NCI-H2171 treated with DMSO at 0.1 percent for 48 hours (cell line): ENCODE data around the gene DNAJB2.
"Not testable (repeated sequence)": the region's sequence is repeated elsewhere in the genome, so short reads cannot be mapped to it uniquely, and the experiment has no call there.

Source experiments
- DNase-seq: peaks from one replicate; lab custom pipeline; 2025; lab: John Stamatoyannopoulos, UW

Gene DNAJB2

DNA sequence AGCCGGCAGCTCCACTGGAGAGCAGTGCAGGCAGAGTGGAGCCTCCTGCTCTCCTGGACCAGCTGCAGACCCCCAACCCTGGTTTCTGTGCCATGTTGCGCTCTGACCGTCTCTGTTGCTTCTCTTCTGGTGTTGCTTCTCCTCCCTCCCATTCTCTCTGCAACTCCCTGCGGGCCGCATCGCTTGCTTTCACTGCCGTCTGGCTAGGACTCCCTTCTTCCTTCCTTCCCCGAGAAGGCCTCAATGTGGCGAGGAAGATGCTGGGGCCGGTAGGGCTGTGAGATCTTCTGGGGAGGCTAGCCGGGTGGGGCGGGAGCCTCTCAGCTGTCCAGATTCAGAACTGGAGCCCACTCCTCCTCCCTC lies 6.2 kb downstream of the DNAJB2 start:
- no peak for DNase-seq

DNA sequence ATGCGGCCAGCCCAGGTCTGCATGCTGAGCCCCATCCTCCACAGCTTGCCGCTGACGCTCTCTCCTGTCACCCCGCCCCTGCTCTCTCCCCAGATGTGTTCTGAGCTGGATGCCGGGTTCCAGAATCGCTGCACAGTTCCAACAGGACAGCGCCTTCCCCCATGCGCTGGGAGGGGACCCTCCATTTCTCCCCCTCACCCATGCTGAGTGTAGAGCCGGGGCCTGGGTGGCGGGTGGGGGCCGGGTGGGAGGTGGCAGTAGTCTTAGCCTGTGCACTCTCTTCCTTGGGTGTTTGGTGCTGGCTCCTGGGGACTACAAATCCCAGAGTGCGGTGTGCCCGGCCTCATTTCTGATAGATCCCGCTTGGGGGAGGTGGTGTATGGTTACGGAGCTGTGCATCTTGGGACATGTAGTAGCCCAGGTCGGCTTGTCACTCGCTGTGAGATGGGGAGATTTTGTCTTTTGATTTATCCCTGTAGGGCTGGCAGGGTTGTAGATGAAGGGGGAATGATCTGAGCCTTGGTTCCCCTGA lies 6.8 kb downstream of the DNAJB2 start:
- DNase-seq = peak; percentile 79

DNA sequence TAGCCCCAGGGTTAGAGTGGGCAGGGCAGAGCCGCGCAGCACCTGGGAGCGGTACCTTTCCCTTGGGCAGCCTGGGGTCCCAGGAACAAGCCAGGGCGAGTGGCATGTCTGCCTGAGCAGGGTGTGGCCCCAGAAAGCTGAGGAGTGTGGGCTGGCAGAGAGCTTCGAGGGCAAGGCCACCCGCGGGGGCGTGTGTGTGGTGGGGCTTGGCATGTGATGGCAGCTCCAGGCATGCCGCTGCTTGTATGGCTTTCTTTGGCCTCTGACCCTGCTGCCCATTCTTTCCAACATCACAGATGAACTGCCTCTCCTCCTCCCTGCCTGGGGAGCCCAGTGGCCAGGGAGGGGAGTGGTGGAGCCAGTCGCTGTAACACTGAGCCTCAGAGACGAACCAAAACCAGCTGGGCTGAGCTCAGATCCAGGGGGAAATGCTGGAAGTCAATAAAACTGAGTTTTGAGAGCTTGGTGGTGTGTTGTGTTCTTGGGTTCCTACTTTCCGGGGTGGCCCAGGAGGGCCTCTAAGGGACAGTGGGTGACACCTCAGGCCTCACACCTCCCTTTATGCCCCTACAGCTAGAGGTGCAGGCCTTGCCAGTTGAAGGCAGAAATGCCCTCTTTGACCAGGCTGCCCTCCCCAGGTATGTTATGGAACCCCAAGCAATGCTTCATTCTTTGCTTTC lies 7.4 kb downstream of the DNAJB2 start:
- DNase-seq = no peak

- not testable (repeated sequence) for DNase-seq
Measured at GRCh38 chr2:219287116-219287440, 7.9 kb downstream of the DNAJB2 start.

DNA sequence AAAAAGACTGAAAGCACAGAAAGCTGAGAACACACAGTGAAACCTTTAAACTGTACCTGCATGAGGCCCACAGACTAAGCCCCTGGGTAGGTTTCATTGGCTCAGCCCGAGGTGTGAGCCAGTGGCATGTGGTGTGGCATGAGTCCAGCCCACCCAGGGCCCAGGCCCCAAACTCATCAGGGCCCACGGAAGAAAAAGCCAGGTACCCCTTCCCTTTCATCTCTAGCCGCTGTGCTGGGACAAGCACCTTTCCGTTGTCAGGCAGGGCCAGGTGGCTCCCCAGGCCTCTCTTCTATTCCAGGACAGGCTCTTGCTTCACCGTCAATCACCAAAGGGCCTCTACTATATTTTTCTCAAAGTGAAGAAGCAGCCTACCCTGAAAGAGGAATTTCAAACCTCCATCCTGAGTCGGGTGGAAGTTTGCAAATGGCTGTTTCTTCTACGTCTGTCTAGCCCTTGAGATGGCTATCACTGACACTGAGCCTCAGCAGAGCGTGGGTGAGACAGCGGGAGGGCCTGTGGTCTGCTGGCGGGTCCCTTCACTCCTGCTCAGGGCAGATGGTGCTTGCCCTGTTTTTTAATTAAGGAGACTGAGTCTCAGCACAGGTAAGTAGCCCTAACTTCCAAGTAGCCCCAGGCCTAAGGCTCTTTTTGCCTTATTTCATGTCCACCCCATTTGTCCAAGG lies 8.6 kb downstream of the DNAJB2 start:
- no peak for DNase-seq

GRCh38 chr2:219289195-219289536 lies 10.0 kb downstream of the DNAJB2 start:
- DNase-seq = no peak

GRCh38 chr2:219289537-219290361 lies 10.6 kb downstream of the DNAJB2 start:
- peak; percentile 69 for DNase-seq

- no peak for DNase-seq
Measured at GRCh38 chr2:219290381-219291171, 11.4 kb downstream of the DNAJB2 start.

DNA sequence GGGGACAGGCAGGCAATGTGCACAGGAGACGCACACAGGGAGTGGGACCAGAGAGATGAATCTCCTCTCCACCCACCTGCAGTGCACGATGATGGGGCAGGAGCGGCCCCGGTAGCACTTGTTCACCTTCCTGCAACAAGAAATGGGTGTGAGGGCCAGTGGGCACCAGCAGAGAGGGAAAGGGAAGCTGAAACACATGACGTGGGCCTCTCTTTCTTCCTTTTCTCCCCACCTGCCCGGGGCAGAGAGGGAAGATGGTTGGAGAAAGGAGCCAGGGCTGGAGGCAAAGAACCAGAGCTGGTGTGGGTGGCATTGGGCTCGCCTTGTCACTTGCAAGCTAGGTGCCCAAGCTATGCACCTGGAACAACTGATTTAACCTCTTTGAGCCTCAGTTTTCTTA lies 12.2 kb downstream of the DNAJB2 start:
- DNase-seq = no peak

DNA sequence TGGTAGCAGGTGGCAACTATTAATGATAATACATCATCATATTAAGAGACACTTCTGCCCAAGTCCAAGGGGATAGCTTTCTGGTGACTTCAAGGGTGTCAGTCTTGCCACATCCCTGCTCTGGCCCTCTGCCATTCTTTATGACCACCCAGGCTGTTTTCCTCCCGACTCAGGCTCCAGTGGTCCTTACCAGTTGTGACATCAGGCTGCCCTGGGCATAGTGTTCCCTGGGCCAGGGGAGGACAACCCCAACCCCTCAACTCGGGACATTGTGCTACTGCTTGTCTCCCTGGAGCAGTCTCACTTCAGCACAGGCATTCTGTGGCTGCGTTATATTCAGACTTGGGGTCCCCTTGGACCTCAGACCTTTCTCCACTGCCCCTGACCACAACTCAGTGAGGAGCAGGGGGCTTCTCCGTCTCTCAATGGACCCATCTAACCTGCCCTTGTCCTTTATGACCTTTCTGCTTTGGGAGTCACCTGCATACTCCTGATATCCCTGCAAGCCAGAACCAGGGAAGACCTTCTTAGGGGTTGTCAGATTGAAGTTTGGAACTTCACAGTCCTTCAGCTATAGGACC lies 12.8 kb downstream of the DNAJB2 start:
- no peak for DNase-seq

GRCh38 chr2:219292616-219293015 lies 13.4 kb downstream of the DNAJB2 start:
- no peak for DNase-seq

DNA sequence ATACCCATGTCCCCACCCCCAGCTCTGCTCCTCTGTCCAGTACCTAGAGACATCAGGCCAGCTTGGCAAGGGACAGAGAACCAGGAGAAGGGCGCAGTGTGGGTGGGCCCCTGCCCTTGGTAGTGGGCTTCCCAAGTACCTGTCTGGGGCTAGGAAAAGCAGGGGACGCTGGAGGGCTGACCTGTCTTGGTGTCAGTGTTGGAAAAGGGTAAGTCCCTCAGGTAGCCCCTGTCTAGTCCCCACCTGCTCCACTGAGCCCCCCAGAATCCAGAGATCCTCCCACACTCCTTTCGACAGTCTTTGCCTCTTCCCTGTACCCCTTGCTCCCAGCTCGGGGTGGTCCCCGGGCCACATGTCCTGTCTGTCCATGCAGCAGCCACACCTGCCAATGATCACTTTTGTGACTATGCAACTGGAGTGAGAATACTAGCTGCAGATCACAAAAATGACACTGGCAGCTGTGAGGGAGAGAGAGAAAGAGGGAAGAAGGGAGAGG lies 14.6 kb downstream of the DNAJB2 start:
- DNase-seq = no peak

- peak; percentile 80 for DNase-seq
Measured at GRCh38 chr2:219294356-219295351, 15.5 kb downstream of the DNAJB2 start.

- DNase-seq = no peak
Measured at GRCh38 chr2:219296142-219296541, 17.0 kb downstream of the DNAJB2 start.

- no peak for DNase-seq
Measured at GRCh38 chr2:219296631-219297391, 17.6 kb downstream of the DNAJB2 start.

DNA sequence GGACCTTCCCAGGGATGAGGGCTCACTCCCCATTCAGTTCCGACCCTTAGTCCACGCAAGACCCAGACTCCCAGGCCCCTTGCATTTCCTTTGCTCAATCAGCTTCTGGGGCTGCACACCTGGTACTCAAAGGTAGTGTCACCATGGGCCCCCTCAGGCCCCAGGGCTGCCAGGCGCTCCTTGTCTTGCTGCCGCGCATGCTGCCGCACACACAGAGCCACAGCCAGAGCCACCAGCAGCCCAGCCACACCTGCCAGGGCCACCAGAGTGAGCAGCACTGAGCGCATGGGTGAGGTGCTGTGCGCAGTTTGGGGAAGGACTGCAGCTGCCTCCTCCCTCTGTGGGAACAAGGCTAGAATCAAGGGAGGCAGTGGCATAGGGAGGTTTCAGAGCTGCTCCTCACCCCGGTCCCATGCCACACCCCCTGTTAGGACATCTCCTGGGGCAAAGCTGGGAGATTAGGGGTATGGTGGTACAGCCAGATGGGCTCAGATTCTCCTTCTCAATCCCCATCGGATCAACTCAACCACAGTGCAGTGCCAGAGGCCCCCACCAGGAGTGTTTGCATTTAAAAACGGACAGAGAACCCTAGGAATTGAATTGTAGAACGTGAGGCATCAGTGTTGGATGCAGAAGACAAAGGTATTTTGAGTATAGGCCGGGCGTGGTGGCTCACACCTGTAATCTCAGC lies 18.7 kb downstream of the DNAJB2 start:
- no peak for DNase-seq

DNA sequence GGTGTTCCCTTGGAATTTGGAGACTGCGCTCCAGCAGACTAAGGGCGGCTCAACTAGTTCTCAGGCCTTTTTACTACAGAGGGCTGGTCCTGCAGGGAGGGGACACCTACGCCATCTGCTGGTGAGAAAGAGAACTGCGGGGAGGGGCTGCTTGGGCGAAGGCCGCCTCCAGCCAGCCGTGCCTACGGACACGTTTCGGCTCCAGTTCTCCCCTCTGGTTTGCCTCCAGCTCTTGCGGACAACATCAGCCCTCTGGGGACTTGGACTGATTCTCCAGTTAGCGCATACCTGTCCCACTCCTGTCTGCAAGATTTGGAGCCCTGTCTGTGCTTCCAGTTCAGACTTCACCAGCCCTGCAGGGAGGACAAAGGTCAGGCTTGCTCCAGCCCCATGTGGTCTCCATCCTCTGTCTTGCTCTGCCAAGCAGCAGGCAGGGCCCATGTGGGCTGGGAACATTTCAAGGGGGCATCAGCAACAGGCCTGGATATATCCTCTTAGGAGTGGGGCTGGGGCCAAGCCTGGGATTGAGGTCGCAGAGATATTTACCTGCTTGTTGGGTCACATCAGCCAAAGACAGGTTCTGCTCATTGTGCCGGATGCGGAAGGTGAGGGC lies 19.7 kb downstream of the DNAJB2 start:
- DNase-seq = peak; percentile 66

GRCh38 chr2:219299372-219299760 lies 20.2 kb downstream of the DNAJB2 start:
- no peak for DNase-seq

GRCh38 chr2:219300022-219300421 lies 20.9 kb downstream of the DNAJB2 start:
- no peak for DNase-seq
